HG02678 (cell line): ENCODE data around the gene PMM2.

ENCODE experiments used
- ATAC-seq: cut with Tn5 transposase; IDR thresholded peaks from one replicate; pipeline ENCODE4 v1.9.1; 2021; ENCODE audit warnings: mild to moderate bottlenecking, moderate library complexity; ENCODE audit not compliant: unreplicated experiment

The PMM2 gene

DNA sequence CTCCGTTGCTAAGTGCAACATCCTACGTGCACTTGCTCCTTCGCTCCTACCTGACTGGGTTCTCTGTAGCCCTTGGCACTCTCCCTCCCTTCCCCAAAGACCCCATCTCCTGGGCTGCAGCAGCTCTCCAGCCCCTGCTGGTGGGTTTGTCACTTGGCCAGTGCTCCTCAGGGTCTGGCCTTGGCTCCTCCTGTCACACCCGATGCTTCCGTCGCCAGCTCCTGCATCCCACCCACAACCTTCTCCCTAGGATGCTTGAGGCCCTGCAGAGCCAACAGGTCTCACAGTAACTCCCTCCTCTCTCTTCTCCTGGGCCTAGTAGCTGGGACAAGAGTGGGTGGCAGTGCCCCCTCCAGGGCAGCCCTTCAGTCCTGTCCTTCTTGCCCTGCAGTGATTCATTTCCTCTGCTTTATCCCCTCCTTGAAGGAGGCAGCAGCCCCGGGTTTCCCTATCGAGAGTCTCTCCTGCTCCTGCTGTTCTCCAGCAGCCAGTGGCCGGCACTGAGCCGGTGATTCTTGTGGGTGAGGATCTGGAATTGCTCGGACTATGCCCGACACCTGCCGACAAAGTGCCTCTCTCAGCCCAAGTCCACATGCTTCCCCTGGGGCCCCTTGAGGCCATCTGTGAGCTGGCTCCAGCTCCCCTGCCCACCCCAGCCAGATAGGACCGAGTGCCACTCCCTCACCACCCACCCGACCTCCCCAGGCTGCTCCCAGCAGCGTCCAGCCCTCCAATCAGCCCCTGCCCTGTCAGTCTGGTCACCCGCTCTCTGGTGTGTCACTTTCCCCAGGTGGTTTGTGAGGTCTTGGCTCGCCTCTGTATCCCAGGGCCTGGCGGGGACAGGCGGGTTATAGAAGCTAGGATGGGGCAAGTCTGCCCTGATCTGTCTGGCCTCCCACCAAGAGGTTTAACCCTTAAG, 88.3 kb downstream of the PMM2 start:
- no peak for ATAC-seq

DNA sequence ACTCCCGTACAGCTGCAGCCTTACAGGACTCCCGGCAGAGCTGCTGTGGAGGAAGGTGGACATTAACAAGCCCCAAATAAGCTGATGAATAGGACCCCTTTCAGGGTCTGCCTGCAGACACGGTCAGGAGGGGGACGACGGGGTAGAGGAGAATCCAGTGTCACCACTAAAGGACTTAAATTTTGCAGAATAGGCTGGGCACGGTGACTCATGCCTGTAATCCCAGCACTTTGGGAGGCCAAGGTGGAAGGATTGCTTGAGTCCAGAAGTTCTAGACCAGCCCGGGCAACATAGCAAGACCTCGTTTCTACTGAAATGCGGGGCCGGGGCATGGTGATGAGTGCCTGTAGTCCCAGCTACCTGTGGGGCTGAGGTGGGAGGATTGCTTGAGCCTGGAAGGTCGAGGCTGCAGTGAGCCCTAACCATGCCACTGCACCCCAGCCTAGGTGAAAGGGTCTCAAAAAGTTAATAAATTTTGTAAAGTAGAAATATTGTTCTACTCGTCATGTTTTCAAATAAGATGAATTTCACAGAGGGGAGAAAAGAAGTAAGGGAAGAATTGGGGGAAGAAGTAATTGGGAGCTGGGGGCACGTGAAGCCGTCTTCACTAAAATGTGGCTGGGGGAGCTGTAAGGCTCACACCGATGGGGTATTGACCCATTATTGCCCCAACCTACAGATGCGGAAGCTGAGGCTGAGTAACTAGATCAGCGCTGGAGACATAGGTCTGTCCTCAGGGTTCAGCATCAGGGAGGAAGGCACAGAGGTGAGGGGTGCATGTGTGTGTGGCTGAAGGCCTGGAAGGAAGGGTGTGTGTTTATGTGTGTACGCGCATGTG, 89.2 kb downstream of the PMM2 start:
- ATAC-seq = no peak

DNA sequence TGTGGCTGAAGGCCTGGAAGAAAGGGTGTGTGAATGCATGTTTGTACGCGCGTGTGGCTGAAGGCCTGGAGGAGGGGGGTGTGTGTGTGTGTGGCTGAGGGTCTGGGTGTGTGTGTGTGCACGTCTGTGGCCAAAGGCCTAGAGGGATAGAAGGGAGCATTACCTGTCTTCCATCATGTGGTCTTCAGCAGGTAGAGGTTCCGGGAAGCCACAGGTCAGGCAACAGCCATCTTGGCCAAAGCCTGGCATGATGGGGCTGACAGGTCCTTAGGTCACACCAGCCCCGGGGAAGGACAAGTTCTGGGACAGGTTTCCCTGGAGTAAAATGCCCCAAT, 89.8 kb downstream of the PMM2 start:
- ATAC-seq = no peak

DNA sequence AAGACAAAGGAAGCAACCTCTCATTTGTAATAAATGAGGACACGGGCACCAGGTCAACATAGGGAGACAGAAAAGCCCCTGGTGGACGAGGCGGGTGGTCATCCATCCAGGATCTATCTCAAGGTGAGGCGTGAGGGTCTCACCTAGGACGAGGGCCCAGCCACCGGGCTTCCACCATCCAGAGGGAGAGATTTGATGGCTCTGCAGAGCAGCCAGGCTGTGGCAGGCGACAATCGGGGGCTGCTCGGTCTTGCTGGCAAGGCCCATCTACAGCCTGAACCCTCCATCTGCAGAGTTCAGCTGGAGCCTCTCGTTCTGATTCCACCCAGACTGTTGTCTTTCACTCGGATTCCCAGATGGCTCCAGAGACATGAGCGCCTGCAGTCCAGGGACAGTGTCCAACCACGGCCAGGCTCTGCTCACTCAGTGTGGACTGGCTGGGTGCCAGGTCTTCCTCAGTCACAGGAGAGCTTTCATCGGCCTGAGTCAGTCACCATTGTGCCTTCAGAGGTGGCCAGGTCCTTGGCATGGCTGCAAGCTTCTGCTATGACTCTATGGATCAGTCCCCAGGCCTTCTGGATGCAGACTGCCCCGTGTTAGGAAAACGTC, 90.4 kb downstream of the PMM2 start:
- no peak for ATAC-seq

DNA sequence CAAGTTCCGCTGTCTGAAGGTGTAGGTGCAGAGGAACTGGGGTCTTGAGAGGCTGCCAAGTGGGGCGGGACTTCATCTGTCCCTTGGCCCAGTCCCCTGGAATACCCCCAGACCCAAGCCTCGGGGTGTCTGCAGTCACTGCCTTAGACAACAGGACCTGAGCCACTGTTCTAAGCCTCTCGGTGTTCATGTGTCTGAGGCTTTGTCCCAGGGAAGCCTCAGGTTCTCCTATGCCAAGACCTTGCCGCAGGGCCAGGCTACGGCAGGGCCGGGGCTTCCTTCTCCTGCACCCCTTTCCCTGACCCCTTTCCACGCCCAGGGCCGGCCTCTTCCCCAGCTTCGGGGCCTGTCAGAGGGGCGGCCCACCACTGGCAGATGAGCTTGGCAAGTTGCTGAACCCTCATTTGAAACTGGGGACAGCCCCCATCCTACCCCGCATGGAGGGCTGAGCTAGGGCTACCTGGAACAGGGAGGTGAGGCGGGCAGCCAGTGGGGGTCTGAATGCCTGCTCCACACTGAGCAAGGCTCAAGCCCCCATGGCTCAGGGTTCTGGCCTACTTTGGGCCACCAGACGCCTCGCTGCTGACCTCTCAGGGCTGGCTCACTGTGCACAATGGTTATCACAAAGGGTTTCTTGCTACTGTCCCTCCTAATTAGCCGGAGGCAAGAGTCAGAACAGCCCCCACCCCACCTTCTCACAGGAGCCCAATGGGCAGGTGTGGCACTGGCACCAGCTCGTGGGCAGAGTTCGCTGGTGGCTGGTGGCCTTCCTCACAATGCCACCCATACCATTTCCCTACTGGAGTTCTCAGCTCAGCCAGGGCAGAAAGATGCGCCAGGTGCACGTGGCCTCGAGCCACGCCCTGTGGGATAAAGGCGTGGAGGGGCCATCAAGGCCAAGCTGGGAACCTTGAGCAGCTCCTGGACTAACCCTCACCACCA, 91.6 kb downstream of the PMM2 start:
- ATAC-seq = no peak

DNA sequence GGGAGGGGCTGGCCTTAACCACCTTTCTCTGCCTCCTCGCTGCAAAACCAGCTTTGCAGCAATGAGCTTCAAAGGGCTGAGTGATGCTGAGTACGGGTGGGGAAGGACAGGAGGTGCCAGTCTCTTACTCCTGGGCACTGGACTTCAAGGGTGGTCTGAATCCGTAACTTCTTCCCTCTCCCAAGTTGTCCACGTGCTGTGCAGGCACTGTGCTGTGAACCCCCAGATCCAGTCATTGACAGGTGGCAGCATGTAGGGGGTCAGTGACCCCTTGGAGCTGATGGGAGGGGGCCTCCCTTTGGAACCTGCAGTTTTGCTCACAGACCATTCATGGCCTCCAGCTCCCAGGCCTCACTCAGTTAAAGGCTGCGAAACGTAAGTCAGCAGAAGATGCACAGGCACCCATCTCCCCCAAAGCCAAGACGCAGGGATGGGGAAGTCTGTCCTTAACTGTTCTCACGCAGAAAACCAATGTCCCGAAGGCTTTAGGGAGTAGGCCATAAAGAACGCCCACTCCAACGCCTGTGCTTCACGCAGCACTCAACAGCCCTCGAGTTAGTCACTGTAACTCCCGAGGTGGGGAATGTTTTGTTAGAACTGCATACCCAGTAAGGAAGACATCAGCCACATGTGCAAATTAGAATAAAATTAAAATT, 92.4 kb downstream of the PMM2 start:
- no peak for ATAC-seq

DNA sequence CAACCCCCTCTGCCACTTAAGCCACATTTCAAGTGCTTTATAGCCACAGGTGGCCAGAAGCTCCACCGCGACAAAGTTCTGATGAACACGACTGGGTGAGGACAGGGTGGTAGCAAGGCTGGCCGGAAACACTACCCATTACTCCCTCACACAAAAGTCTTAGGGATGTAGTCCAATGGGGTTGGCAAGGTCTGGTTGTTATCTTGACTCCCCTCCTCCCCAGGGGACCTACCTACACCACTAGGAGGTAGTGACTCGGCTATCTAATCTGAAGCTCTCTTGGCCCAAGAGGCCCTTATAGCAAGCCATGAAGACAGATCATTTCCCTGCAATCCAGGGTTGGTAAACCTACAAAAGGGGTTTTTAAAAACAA, 92.9 kb downstream of the PMM2 start:
- ATAC-seq = no peak

DNA sequence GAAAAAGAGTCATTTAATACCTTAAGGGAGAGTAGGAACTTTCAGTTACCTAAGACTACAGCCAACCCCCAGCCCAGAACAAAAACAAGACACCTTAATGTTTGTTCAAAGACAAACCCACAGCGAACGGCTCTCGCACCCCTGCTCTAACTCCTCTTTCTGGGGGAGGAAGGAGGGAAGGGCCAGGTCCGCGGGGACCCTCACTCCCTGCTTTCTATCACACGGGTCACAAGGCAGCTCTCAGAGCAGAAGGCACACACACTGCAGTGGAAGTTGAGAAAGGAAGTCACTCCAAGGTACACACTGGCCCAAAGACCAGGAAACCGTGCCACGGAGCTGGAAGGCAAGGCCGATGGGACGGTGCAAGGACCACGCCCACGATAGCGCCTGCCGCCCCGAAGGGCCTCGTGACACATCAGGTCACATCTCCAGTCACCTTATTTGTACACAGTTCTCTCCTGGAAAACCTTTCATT, 94.5 kb downstream of the PMM2 start:
- peak; percentile 26 for ATAC-seq

DNA sequence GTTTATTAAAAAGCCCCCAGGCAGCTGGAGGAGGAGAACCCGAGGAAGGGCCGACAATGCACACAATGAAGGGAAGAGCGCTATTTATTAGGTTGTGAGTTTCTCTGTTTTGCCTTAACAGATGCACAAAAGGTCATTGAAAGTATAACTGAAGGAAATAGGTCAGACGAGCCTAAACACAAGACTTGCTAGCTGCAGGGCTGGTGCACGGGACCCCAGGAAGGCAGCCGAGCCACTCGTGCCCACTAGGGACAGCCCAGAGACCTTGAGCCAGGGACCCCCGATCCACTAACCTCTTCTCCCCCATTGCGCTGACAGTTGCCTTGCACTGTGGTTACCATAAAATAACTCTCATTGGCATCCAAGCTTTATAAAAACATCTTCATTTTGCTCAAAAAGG, 95.8 kb downstream of the PMM2 start:
- ATAC-seq = no peak

DNA sequence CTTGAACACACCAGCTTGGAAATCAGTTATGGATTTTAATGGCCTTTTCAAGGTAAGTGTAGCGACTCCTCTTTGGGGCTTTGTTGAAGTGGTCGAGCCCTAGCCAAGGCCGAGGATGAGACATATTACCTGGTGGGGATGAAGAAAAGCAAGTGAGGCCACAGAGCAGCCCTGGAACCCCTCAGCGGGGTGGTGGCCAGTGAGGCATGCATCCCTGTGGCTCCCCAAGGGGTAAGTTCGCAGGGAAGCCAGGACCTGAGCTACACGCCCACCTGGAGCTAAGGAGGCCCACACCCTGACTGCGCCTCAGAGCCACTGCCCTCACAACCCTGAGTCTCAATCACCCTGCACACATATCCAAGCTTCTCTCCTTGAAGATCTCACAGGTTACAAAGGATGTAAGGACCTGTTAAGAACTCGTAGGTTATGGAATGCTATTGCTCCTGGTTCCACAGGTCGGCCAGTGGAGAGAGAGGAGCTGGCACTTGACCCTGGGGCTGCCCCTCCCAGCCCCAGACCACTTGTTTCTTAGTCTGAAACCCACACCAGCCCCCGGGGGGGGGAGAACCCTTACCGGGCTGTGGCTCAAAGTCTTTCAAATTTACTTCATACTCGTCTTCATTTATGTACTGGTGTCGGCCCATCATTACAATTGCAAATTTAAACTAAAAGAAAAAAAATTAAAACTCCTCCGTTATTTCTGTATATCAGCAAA, 96.5 kb downstream of the PMM2 start:
- ATAC-seq = no peak

DNA sequence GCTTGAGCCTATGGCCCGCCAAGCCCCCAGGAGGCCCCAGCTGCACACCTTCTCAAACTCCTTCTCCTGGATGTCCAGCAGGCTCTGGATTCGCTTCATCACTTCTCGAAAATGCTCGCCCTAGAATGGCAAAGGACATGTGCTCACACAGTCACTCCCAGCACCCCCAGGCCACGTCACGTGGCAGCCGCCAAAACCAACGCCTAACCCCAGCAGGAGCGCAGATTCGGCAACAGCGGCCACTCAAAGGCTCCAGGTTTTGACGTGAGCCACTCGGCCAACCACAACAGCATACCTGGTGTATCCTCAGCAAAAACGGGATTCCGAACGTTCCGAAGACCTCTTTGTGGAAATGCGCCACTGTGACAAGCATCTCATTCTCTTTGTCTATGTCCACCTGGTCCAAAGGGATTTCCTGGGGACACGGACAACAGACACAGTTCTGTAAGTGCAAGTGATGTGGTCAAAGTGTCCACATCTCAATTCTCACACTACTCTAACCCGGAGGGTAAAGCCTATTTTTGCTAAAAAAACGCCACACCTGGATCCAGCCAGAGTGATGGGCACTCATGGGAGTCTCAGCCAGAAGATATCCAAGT, 97.2 kb downstream of the PMM2 start:
- no peak for ATAC-seq

DNA sequence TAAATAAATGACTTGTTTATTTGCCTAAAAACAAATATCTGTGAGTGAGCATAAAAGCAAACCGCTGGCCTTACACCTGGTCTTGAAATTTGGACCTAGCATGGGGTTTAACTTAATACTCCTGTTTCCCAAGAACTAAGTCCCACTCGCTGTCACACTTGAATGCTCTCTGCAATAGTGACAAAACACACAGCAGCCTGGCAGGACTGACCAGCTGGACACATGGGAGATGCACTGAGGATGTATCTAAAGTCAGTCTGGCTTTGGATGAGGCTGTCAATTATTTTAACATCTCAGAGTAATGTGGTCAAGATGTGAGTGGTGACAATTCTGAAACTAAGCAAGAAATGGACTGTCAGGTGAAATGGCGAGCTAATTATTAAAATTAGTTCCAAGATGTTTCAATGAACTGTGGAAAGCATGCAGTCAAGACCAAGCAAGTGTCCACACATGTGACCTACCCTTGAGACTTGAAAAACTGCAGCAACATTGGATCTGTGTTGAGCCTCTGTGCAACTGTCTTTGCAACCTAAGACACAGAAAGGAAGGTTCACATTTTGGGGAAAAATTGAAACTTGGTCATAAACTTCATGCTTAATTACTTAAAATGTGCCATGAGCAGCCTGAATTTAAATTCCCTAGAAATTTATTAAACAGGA, 101.2 kb downstream of the PMM2 start:
- ATAC-seq = no peak
